GM23248 (cell line): ENCODE data around the gene RABEP2. TPM values are rescaled to one million over a fixed set of nuclear protein-coding genes. Genes with fewer than 3 reads are reported as not detected.

Source experiments
- DNase-seq: peaks from one replicate; pipeline ENCODE4 v3.0.0-alpha.2; 2015
- H2AFZ ChIP-seq: fragments of 200-600 bp; sonication (generic); 2 replicates; pipeline ENCODE4 v1.6.1; 2016; ENCODE audit warnings: antibody characterized with exemption
- H3F3A ChIP-seq: fragments of 200-600 bp; sonication (generic); 2 replicates; pipeline ENCODE4 v1.6.1; 2016; ENCODE audit warnings: mild to moderate bottlenecking, antibody characterized with exemption, mixed run types; ENCODE audit not compliant: insufficient read depth
- H3K27ac ChIP-seq: fragments of 200-600 bp; sonication (generic); 2 replicates; pipeline ENCODE4 v1.5.1; 2016; ENCODE audit warnings: mild to moderate bottlenecking
- H3K27me3 ChIP-seq: fragments of 200-600 bp; sonication (generic); replicated peaks from 2 replicates; pipeline ENCODE4 v1.6.1; 2016; ENCODE audit warnings: mild to moderate bottlenecking; ENCODE audit not compliant: insufficient read depth
- H3K36me3 ChIP-seq: fragments of 200-600 bp; sonication (generic); 2 replicates; pipeline ENCODE4 v1.6.1; 2016; ENCODE audit warnings: low read depth, mild to moderate bottlenecking
- H3K4me1 ChIP-seq: fragments of 200-600 bp; sonication (generic); 2 replicates; pipeline ENCODE4 v1.6.1; 2016; ENCODE audit warnings: mild to moderate bottlenecking; ENCODE audit not compliant: insufficient read depth
- H3K4me2 ChIP-seq: fragments of 200-600 bp; sonication (generic); one replicate; pipeline ENCODE4 v1.6.1; 2016; ENCODE audit warnings: mild to moderate bottlenecking; ENCODE audit not compliant: unreplicated experiment
- H3K4me3 ChIP-seq: fragments of 200-600 bp; sonication (generic); 2 replicates; pipeline ENCODE4 v1.5.1; 2016; ENCODE audit warnings: mild to moderate bottlenecking
- H3K79me2 ChIP-seq: fragments of 200-600 bp; sonication (generic); 2 replicates; pipeline ENCODE4 v1.6.1; 2016; ENCODE audit warnings: mild to moderate bottlenecking; ENCODE audit not compliant: insufficient read depth
- H3K9ac ChIP-seq: fragments of 200-600 bp; sonication (generic); 2 replicates; pipeline ENCODE4 v1.6.1; 2016; ENCODE audit warnings: mild to moderate bottlenecking
- H3K9me2 ChIP-seq: fragments of 200-600 bp; sonication (generic); 2 replicates; pipeline ENCODE4 v1.6.1; 2016; ENCODE audit warnings: mixed run types, mild to moderate bottlenecking, moderate library complexity; ENCODE audit not compliant: insufficient read depth
- H3K9me3 ChIP-seq: fragments of 200-600 bp; sonication (generic); one replicate; pipeline ENCODE4 v1.6.1; 2017; ENCODE audit warnings: low read depth
- H4K20me1 ChIP-seq: fragments of 200-600 bp; sonication (generic); 2 replicates; pipeline ENCODE4 v1.6.0; 2016; ENCODE audit not compliant: insufficient read depth
- EZH2 ChIP-seq: fragments of 200-600 bp; sonication (generic); IDR thresholded peaks from 2 replicates; pipeline ENCODE4 v1.6.1; 2018; ENCODE audit warnings: antibody characterized with exemption, mild to moderate bottlenecking; ENCODE audit not compliant: insufficient read depth, poor library complexity, severe bottlenecking
- EZH2phosphoT487 ChIP-seq: fragments of 200-600 bp; sonication (generic); IDR thresholded peaks from 2 replicates; pipeline ENCODE4 v1.6.1; 2018; ENCODE audit warnings: antibody characterized with exemption, moderate library complexity, mild to moderate bottlenecking, low read depth; ENCODE audit not compliant: insufficient read depth
- WGBS, 2 experiments: methylation state at CpG; one replicate each; pipeline ENCODE4 v1.1.6; 2015 to 2017; ENCODE audit warnings: low lambda C conversion rate in 2 of 2, low coverage in 1 of 2; ENCODE audit errors: missing lambda C conversion rate in 2 of 2; 5-methylcytosine and 5-hydroxymethylcytosine counted together
- in situ Hi-C: fragments of 300-500 bp; cut with MboI; formaldehyde crosslinking; loops from 2 replicates; pipeline ENCODE4 v1.15.0; 2020
- polyA plus RNA-seq: library from polyadenylated mRNA; unstranded; fragments of >200 nt; fragmentation: Nextera tagmentation; extraction: Ambion mirVana; gene quantifications from 2 replicates; pipeline ENCODE4 v1.2.1, GENCODE V29; 2016
- total RNA-seq: library from RNA; depleted of rRNA; stranded (reverse); fragments of >200 nt; shearing (Covaris generic); gene quantifications from 2 replicates; pipeline ENCODE4 v1.2.3, GENCODE V29; 2014

Gene RABEP2
- total and polyA plus RNA-seq, 2 experiments from 2014 or later, result 14.0 to 53.4 TPM

DNA sequence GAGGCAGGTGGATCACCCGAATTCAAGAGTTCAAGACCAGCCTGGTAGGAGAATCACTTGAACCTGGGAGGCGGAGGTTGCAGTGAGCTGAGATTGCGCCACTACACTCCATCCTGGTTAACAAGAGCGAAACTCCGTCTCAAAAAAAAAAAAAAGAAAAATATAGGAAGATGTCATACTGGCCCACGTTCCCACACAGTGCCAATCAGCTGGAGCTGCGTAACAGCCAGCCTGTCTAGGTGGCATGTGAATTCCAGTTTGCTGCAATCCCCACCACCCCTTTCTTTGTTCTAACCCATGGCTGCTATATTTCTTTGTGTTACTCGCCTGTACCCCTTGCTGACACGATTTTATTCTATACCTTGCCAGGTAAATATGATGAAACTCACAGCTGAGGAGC lies 33.2 kb upstream of the RABEP2 start:
- Histone ChIP-seq H3F3A (no peaks in the 10 kb centered on the region), H3K9me3 (no peaks in the 10 kb centered on the region), H3K79me2 (peaks cover 13% of the 10 kb centered on the region; the same call in 1 of the 2 replicates), H3K4me2 (no peak overlapping the region), H3K4me1 (no peaks in the 10 kb centered on the region), H3K36me3 (peaks cover 2% of the 10 kb centered on the region), H3K4me3 (no peak overlapping the region), H3K27me3 (no peaks in the 10 kb centered on the region), H3K27ac (no peak overlapping the region), H3K9ac (no peak overlapping the region), H3K9me2 (no peaks in the 10 kb centered on the region), H4K20me1 (no peaks in the 10 kb centered on the region), H2AFZ (no peak overlapping the region)
- 93 to 99% methylated on average over 9 of the region's 9 CpGs for WGBS, 2 experiments
- in situ Hi-C loops, result no loop called here
- no peak for DNase-seq
- TF ChIP-seq EZH2 (no peak), EZH2phosphoT487 (no peak)

DNA sequence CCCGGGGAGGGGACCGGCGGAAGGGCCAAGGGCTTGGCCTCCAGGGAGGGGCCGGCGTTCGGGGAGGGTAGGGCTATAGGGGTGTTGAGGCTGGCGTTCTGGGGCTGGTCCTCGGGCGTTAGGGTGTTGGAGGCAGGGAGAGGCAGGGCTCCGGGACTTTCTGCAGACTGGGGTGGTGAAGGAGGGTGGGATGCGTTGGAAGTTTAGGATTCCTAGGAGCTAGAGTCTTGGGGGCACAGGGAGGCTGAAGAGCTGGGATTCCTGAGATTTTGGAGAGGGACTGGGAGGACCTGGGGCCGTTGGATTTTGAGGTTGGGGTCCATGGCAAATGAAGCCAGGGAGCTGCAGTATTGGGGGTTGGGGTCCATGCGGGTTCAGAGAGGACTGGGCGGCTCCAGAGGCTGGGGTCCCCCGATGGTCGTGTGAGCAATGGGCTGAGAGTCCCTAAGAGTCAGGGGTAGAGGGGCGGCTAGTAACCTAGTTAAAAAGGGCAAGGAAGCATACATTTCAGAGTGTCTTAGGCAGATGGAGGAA lies 26.4 kb upstream of the RABEP2 start:
- Histone ChIP-seq H2AFZ (peak overlapping the region; percentile 79), H3K9me3 (no peaks in the 10 kb centered on the region), H3K4me1 (no peaks in the 10 kb centered on the region), H3K9me2 (no peaks in the 10 kb centered on the region), H3K9ac (peak overlapping the region; percentile 85), H3K36me3 (peaks cover 6% of the 10 kb centered on the region; the same call in 1 of the 2 replicates), H3K27me3 (no peaks in the 10 kb centered on the region), H3K4me2 (peak overlapping the region; percentile 98), H3K27ac (0 out of 2 replicates have a peak overlapping the region, but pooled peaks have one; percentile 4), H3K4me3 (peak overlapping the region; percentile 87), H3F3A (no peaks in the 10 kb centered on the region), H3K79me2 (peaks cover 36% of the 10 kb centered on the region), H4K20me1 (no peaks in the 10 kb centered on the region)
- in situ Hi-C loops, result no loop called here
- WGBS, 2 experiments, result 0 to 1% methylated on average over 11 to 17 of the region's 17 CpGs
- peak; percentile 53 for DNase-seq
- TF ChIP-seq EZH2 (no peak), EZH2phosphoT487 (no peak)

DNA sequence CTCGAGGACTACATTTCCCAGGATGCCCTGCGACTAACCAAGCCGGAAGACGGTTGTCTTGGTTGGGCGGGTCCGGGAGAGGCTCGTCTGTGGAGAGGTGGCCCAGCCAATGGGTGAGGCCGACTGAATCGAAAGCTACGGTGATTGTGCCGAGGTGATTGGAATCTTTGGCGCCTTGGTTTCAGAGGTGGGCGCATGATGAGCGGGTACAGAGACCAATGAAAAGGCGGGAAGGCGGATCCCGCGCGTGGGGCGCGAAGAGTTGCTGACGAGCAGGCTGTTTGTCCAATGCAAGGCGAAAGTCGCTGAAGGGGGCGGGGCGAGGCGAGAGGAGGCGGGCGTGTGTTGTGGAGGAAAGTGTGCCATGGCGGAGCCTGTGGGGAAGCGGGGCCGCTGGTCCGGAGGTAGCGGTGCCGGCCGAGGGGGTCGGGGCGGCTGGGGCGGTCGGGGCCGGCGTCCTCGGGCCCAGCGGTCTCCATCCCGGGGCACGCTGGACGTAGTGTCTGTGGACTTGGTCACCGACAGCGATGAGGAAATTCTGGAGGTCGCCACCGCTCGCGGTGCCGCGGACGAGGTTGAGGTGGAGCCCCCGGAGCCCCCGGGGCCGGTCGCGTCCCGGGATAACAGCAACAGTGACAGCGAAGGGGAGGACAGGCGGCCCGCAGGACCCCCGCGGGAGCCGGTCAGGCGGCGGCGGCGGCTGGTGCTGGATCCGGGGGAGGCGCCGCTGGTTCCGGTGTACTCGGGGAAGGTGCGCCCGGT lies 25.8 kb upstream of the RABEP2 start, which contains the start of gene NFATC2IP:
Gene NFATC2IP (plus strand): TSS at position 290 of the 762 bp plus-strand sequence. CDS start 75 bp downstream, at position 365.
- no peaks in the 10 kb centered on the region for H3F3A ChIP-seq
- H3K9ac ChIP-seq, result peak within 1 kb of the TSS; percentile 85
- H4K20me1 ChIP-seq, result no peaks in the 10 kb centered on the region
- H3K4me1 ChIP-seq, result no peaks in the 10 kb centered on the region
- in situ Hi-C loops, result no loop called here
- peaks cover 6% of the 10 kb centered on the region; the same call in 1 of the 2 replicates for H3K36me3 ChIP-seq
- peaks cover 36% of the 10 kb centered on the region for H3K79me2 ChIP-seq
- H3K27ac ChIP-seq, result peak within 1 kb of the TSS; percentile 23; the same call in 1 of the 2 replicates
- WGBS, 2 experiments, result 2% methylated on average over 23 to 71 of the region's 79 CpGs
- DNase-seq, result peak; percentile 100
- peak within 1 kb of the TSS; percentile 87 for H3K4me3 ChIP-seq
- H3K9me3 ChIP-seq, result no peaks in the 10 kb centered on the region
- TF ChIP-seq EZH2 (no peak), EZH2phosphoT487 (no peak)
- no peaks in the 10 kb centered on the region for H3K27me3 ChIP-seq
- H2AFZ ChIP-seq, result peak within 1 kb of the TSS; percentile 95
- peak within 1 kb of the TSS; percentile 98 for H3K4me2 ChIP-seq
- H3K9me2 ChIP-seq, result no peaks in the 10 kb centered on the region

DNA sequence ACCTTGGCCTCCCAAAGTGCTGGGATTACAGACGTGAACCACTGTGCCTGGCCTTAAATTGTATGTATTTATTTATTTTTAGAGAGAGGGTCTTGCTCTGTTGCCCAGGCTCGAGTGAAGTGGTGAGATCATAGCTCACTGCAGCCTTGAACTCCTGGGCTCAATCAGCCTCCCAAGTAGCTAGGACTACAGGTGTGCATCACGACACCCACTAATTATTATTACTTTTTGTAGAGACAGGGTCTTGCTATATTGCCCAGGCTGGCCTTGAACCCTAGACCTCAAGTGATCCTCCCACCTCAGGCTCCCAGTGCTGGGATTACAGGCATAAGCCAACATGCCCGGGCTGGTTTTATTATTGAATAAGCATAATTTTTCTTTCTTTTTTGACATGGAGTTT lies 21.6 kb upstream of the RABEP2 start:
- TF ChIP-seq EZH2phosphoT487, result no peak
- no peak for TF ChIP-seq EZH2
- Histone ChIP-seq H2AFZ (no peak overlapping the region), H3K79me2 (peaks cover 8% of the 10 kb centered on the region), H3K4me1 (no peaks in the 10 kb centered on the region), H3K9me3 (no peaks in the 10 kb centered on the region), H3K9ac (no peak overlapping the region), H4K20me1 (no peaks in the 10 kb centered on the region), H3K4me2 (no peak overlapping the region), H3K27ac (no peak overlapping the region), H3F3A (no peaks in the 10 kb centered on the region), H3K36me3 (no peaks in the 10 kb centered on the region), H3K4me3 (no peak overlapping the region), H3K27me3 (no peaks in the 10 kb centered on the region), H3K9me2 (no peaks in the 10 kb centered on the region)
- no peak for DNase-seq
- in situ Hi-C loops, result loop anchor here (25.0 kb wide), 1 partner anchor 409 kb away; the partner anchor contains the start of gene NUPR1
- 76 to 79% methylated on average over 4 of the region's 4 CpGs for WGBS, 2 experiments
